ENCODE results near the gene MED13L.

DNA sequence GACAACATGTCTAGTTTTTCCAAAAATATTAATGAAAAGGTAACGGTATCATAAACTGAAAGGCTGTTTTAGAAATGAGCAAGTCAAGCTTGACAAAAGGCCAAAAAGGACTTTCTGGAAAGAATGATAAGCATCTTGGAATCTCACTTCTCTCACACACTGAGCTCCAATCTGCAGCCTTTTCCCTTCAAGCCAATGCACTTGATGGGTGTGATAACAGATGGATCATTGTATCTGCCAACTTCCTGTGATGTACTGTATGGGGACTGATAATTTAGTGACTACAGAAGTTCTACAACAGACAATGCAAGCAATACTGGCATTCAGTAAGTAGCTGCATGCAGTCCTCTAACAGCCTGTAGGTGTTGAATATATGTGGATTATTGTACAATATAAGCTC, 147.1 kb downstream of the MED13L start:
- TF ChIP-seq, protein P1, sequence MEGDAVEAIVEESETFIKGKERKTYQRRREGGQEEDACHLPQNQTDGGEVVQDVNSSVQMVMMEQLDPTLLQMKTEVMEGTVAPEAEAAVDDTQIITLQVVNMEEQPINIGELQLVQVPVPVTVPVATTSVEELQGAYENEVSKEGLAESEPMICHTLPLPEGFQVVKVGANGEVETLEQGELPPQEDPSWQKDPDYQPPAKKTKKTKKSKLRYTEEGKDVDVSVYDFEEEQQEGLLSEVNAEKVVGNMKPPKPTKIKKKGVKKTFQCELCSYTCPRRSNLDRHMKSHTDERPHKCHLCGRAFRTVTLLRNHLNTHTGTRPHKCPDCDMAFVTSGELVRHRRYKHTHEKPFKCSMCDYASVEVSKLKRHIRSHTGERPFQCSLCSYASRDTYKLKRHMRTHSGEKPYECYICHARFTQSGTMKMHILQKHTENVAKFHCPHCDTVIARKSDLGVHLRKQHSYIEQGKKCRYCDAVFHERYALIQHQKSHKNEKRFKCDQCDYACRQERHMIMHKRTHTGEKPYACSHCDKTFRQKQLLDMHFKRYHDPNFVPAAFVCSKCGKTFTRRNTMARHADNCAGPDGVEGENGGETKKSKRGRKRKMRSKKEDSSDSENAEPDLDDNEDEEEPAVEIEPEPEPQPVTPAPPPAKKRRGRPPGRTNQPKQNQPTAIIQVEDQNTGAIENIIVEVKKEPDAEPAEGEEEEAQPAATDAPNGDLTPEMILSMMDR (IDR thresholded peaks at IDR 0.05), result no peak
- TF ChIP-seq POLR2AphosphoS5 (IDR thresholded peaks at IDR 0.05) (no peak), POLR2A (IDR thresholded peaks at IDR 0.05) (no peak)

Measured in transverse colon (tissue), 4 donors.